Astrocyte (in vitro differentiated cells and primary cell): ENCODE results near the gene DIP2C.

ENCODE experiments used
- CTCF ChIP-seq: IDR thresholded peaks from 2 replicates; pipeline ENCODE4 v1.5.1; 2011; ENCODE audit warnings: low read depth, mild to moderate bottlenecking, inconsistent platforms, low read length, moderate library complexity; ENCODE audit not compliant: insufficient read depth
- EZH2 ChIP-seq: IDR thresholded peaks from 2 replicates; pipeline ENCODE4 v1.6.1; 2012; ENCODE audit warnings: mild to moderate bottlenecking, low read length, inconsistent platforms; ENCODE audit not compliant: insufficient read depth

- TF ChIP-seq EZH2 (no peak), CTCF (no peak)
Measured at GRCh38 chr10:329361-330099, 359.9 kb downstream of the DIP2C start.
